GM15510 (cell line): ENCODE results near the gene CDH4.

Source experiments
- POLR2A ChIP-seq: IDR thresholded peaks from 3 replicates; pipeline ENCODE4 v1.6.1; 2011; ENCODE audit warnings: borderline replicate concordance; ENCODE audit not compliant: insufficient read length; ENCODE audit errors: extremely low read depth

CDH4 gene

GRCh38 chr20:61531553-61532345 is 279.7 kb downstream of the CDH4 start:
- no peak for TF ChIP-seq POLR2A

GRCh38 chr20:61532736-61533135 is 280.7 kb downstream of the CDH4 start:
- no peak for TF ChIP-seq POLR2A

- TF ChIP-seq POLR2A: no peak
These were observed 281.2 kb downstream of the CDH4 start for GRCh38 chr20:61533231-61533631.

- no peak for TF ChIP-seq POLR2A
These were observed 282.3 kb downstream of the CDH4 start for GRCh38 chr20:61534346-61534745.

- no peak for TF ChIP-seq POLR2A
These were observed 283.0 kb downstream of the CDH4 start for GRCh38 chr20:61535091-61535490.

GRCh38 chr20:61535536-61535935 is 283.5 kb downstream of the CDH4 start:
- no peak for TF ChIP-seq POLR2A

- no peak for TF ChIP-seq POLR2A
These were observed 283.9 kb downstream of the CDH4 start for GRCh38 chr20:61535956-61536355.

GRCh38 chr20:61536671-61537070 is 284.6 kb downstream of the CDH4 start:
- TF ChIP-seq POLR2A: no peak

GRCh38 chr20:61537239-61538182 is 285.4 kb downstream of the CDH4 start:
- TF ChIP-seq POLR2A: no peak

- no peak for TF ChIP-seq POLR2A
These were observed 286.3 kb downstream of the CDH4 start for GRCh38 chr20:61538183-61538942.

GRCh38 chr20:61538943-61539265 is 286.8 kb downstream of the CDH4 start:
- no peak for TF ChIP-seq POLR2A

- no peak for TF ChIP-seq POLR2A
These were observed 287.8 kb downstream of the CDH4 start for GRCh38 chr20:61539706-61540360.

- TF ChIP-seq POLR2A: no peak
These were observed 289.5 kb downstream of the CDH4 start for GRCh38 chr20:61541537-61541936.

- TF ChIP-seq POLR2A: no peak
These were observed 291.0 kb downstream of the CDH4 start for GRCh38 chr20:61543086-61543485.
